Lower lobe of right lung (tissue), 2 donors: ENCODE measurements around the gene KATNIP. TPM values are rescaled to one million over a fixed set of nuclear protein-coding genes. Genes with fewer than 3 reads are reported as not detected.

Experiments used
- ATAC-seq, 2 donors: fragments of 200-7000 bp; cut with Tn5 transposase; one replicate each; pipeline ENCODE4 v1.9.1; 2020 to 2022; ENCODE audit warnings: mild to moderate bottlenecking in 2 of 2, moderate library complexity in 2 of 2
- DNase-seq: peaks from one replicate; pipeline ENCODE4 v3.0.0-alpha.2; 2020
- H3K27ac ChIP-seq: fragments of 200-600 bp; one replicate; pipeline ENCODE4 v1.8.0; 2022
- H3K27me3 ChIP-seq: fragments of 200-600 bp; one replicate; pipeline ENCODE4 v1.8.0; 2022; ENCODE audit warnings: low read depth
- H3K36me3 ChIP-seq: fragments of 200-600 bp; one replicate; pipeline ENCODE4 v1.8.0; 2022; ENCODE audit warnings: mild to moderate bottlenecking
- H3K4me1 ChIP-seq: fragments of 200-600 bp; one replicate; pipeline ENCODE4 v1.8.0; 2022
- H3K4me3 ChIP-seq: fragments of 200-600 bp; one replicate; pipeline ENCODE4 v1.8.0; 2022; ENCODE audit warnings: mild to moderate bottlenecking
- H3K9me3 ChIP-seq: fragments of 200-600 bp; one replicate; pipeline ENCODE4 v1.8.0; 2022
- intact Hi-C: fragments of 100-400 bp; cut with DNase I; formaldehyde crosslinking; loops from one replicate; pipeline ENCODE4 v1.11.0; 2022
- long read RNA-seq: library from polyadenylated mRNA; unstranded; transcript quantifications from one replicate; pipeline ENCODE4 v2.0.0, GENCODE V29; 2021
- total RNA-seq: library from RNA; stranded (reverse); fragmentation: NEBNext Ultra II Directional; extraction: Animal tissue kit (Norgen Biotek cat#: 25700); gene quantifications from one replicate; pipeline ENCODE4 v1.2.1, GENCODE V29; 2021
- TF ChIP-seq, protein P1 (sequence below): fragments of 200-600 bp; IDR thresholded peaks from one replicate; pipeline ENCODE4 v1.8.0; 2022; ENCODE audit warnings: antibody characterized with exemption, mild to moderate bottlenecking
- donor health status: DM: no; HTN: yes; CAD: no; lungs with severe emphysema.

The KATNIP gene
- 32.9 TPM for total RNA-seq
- long read RNA-seq, full-length matches to known transcripts, result 4 of 34 reads
- long read RNA-seq, partial matches to known transcripts, result 11 of 34 reads
- long read RNA-seq, other reads (novel, unspliced or antisense), result 19 of 34 reads

GRCh38 chr16:27549746-27550581 lies at the start of gene KATNIP, which contains the start of gene GTF3C1:
TSS of gene KATNIP (plus strand) at chr16:27550144. CDS start at chr16:27550171, 27 bp downstream.
TSS of gene GTF3C1 (minus strand) at chr16:27549913. CDS start at chr16:27549890, 23 bp downstream.
- H3K9me3 ChIP-seq, result no peaks in the 10 kb centered on the region
- TF ChIP-seq, protein P1, sequence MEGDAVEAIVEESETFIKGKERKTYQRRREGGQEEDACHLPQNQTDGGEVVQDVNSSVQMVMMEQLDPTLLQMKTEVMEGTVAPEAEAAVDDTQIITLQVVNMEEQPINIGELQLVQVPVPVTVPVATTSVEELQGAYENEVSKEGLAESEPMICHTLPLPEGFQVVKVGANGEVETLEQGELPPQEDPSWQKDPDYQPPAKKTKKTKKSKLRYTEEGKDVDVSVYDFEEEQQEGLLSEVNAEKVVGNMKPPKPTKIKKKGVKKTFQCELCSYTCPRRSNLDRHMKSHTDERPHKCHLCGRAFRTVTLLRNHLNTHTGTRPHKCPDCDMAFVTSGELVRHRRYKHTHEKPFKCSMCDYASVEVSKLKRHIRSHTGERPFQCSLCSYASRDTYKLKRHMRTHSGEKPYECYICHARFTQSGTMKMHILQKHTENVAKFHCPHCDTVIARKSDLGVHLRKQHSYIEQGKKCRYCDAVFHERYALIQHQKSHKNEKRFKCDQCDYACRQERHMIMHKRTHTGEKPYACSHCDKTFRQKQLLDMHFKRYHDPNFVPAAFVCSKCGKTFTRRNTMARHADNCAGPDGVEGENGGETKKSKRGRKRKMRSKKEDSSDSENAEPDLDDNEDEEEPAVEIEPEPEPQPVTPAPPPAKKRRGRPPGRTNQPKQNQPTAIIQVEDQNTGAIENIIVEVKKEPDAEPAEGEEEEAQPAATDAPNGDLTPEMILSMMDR, result no peak
- H3K4me3 ChIP-seq, result peak within 1 kb of the TSS; percentile 80
- ATAC-seq (peak; percentile 100), DNase-seq (peak; percentile 100)
- H3K4me1 ChIP-seq, result peaks cover 40% of the 10 kb centered on the region
- H3K36me3 ChIP-seq, result peaks cover 11% of the 10 kb centered on the region
- intact Hi-C loops, result no loop called here
- no peaks in the 10 kb centered on the region for H3K27me3 ChIP-seq
- peak within 1 kb of the TSS; percentile 90 for H3K27ac ChIP-seq

- ATAC-seq (no peak), DNase-seq (no peak)
- no peak overlapping the region for H3K27ac ChIP-seq
- no peaks in the 10 kb centered on the region for H3K27me3 ChIP-seq
- TF ChIP-seq, protein P1, result no peak
- H3K4me1 ChIP-seq, result no peaks in the 10 kb centered on the region
- intact Hi-C loops, result no loop called here
- H3K4me3 ChIP-seq, result no peak overlapping the region
- H3K9me3 ChIP-seq, result no peaks in the 10 kb centered on the region
- H3K36me3 ChIP-seq, result peaks cover 100% of the 10 kb centered on the region
These were observed 49.1 kb upstream of the KATNIP start for GRCh38 chr16:27500801-27501200.

DNA sequence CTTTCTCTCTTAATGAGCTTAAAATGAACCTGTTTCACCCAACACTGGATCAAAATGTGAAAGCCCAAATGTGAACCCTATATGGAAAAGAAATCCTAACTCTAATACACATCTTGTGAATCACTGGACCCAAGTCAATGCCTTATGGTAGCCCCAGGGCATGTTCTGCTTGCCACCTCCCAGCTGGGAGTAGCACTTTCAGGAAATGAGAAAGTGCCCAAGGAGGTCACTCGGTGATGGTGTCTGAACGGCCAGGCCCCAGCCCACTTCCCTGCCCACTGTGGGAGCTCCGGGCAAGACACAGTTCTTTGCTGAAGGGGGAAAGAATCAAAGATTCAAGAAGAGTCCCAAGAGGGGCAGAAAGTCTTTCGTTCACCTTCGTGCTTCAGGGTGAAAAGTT lies 46.3 kb upstream of the KATNIP start:
- Histone ChIP-seq H3K4me1 (no peaks in the 10 kb centered on the region), H3K27ac (no peak overlapping the region), H3K9me3 (no peaks in the 10 kb centered on the region), H3K27me3 (no peaks in the 10 kb centered on the region), H3K4me3 (no peak overlapping the region), H3K36me3 (peaks cover 100% of the 10 kb centered on the region)
- TF ChIP-seq, protein P1, result no peak
- no peak for DNase-seq
- ATAC-seq, result no peak
- intact Hi-C loops, result no loop called here

GRCh38 chr16:27505297-27506236 lies 44.4 kb upstream of the KATNIP start:
- H3K36me3 ChIP-seq, result peaks cover 100% of the 10 kb centered on the region
- TF ChIP-seq, protein P1, result no peak
- no peak overlapping the region for H3K4me3 ChIP-seq
- no peaks in the 10 kb centered on the region for H3K4me1 ChIP-seq
- intact Hi-C loops, result no loop called here
- H3K27me3 ChIP-seq, result no peaks in the 10 kb centered on the region
- no peak for DNase-seq
- no peaks in the 10 kb centered on the region for H3K9me3 ChIP-seq
- H3K27ac ChIP-seq, result no peak overlapping the region
- no peak for ATAC-seq

- DNase-seq, result no peak
- peaks cover 100% of the 10 kb centered on the region for H3K36me3 ChIP-seq
These were observed 43.2 kb upstream of the KATNIP start for GRCh38 chr16:27506771-27507170.

More at GRCh38 chr16:27506771-27507170, 43.2 kb upstream of the KATNIP start:
- ATAC-seq, result no peak
- no peak overlapping the region for H3K4me3 ChIP-seq
- TF ChIP-seq, protein P1, result no peak
- intact Hi-C loops, result no loop called here
- H3K27me3 ChIP-seq, result no peaks in the 10 kb centered on the region
- no peak overlapping the region for H3K27ac ChIP-seq
- H3K9me3 ChIP-seq, result no peaks in the 10 kb centered on the region
- no peaks in the 10 kb centered on the region for H3K4me1 ChIP-seq
